Pancreas (tissue), 10 donors: ENCODE results near the gene RCBTB1. TPM values are rescaled to one million over a fixed set of nuclear protein-coding genes. Genes with fewer than 3 reads are reported as not detected.
A peak's percentile ranks its signal among the peaks of the same experiment; 100 is the strongest.
"Not testable (repeated sequence)": the region's sequence is repeated elsewhere in the genome, so short reads cannot be mapped to it uniquely, and the experiment has no call there.

Experiments used
- ATAC-seq, 4 donors: fragments of 200-7000 bp; cut with Tn5 transposase; one replicate each; pipeline versions ENCODE4 v1.8.0 to v1.9.1; 2020; ENCODE audit warnings: mild to moderate bottlenecking in 4 of 4, moderate library complexity in 4 of 4
- DNase-seq, 6 donors: peaks; one replicate each; pipeline ENCODE4 v3.0.0-alpha.2; 2020
- FAIRE-seq: peaks from 2 replicates; lab custom pipeline; 2012; peaks lifted over from hg19 to GRCh38; lab: Jason Lieb, UNC
- H3K27ac ChIP-seq, 4 donors: fragments of 200-600 bp; sonication (generic); 1 replicate in 3 of 4; 2 replicates in 1 of 4; pipeline versions ENCODE4 v1.5.0 to v1.8.0; 2020
- H3K27me3 ChIP-seq, 4 donors: fragments of 200-600 bp; one replicate each; pipeline ENCODE4 v1.8.0; 2021
- H3K36me3 ChIP-seq, 3 donors: fragments of 200-600 bp; sonication (generic) in 1 of 3; one replicate each; pipeline versions ENCODE4 v1.5.0 to v1.8.0; 2020 to 2021
- H3K4me1 ChIP-seq, 3 donors: fragments of 200-600 bp; one replicate each; pipeline ENCODE4 v1.8.0; 2021
- H3K4me3 ChIP-seq, 4 donors: fragments of 200-600 bp; sonication (generic) in 2 of 4; one replicate each; pipeline versions ENCODE4 v1.5.0 to v1.8.0; 2020 to 2021
- H3K9me3 ChIP-seq, 4 donors: fragments of 200-600 bp; one replicate each; pipeline ENCODE4 v1.8.0; 2021
- WGBS, 2 donors: extraction: QIAGEN DNeasy Blood & Tissue Kit; methylation state at CpG; one replicate each; pipeline ENCODE4 v1.1.7; 2013; 5-methylcytosine and 5-hydroxymethylcytosine counted together
- intact Hi-C, 3 donors: fragments of 100-400 bp; cut with DNase I; formaldehyde crosslinking; loops; one replicate each; pipeline versions ENCODE4 v1.11.1 to v1.14.2; 2022
- polyA plus RNA-seq, 2 donors: library from polyadenylated mRNA; stranded (reverse); fragments of 200-250 nt; gene quantifications; one replicate each; pipeline ENCODE4 v1.2.3, GENCODE V29; 2013
- total RNA-seq, 6 donors: library from RNA; stranded (reverse); fragmentation: NEBNext Ultra II Directional in 4 of 6; extraction: Animal tissue kit (Norgen Biotek cat#: 25700) in 4 of 6; gene quantifications; one replicate each; pipeline versions ENCODE4 v1.2.1 to v1.2.4, GENCODE V29; 2021 to 2023
- TF ChIP-seq, protein P1 (sequence below), 4 donors: fragments of 200-600 bp; sonication (generic) in 3 of 4; IDR thresholded peaks; one replicate each; pipeline versions ENCODE4 v1.5.0 to v1.8.0; 2021; ENCODE audit warnings: antibody characterized with exemption in 4 of 4
- donor health status: healthy with polysubstance abuse.
- donor health status: DM: no; HTN: no; CAD: no; lungs with moderate emphysema.
- donor health status: DM: no; HTN: no; CAD: no.
- donor health status: control.
- donor health status: control.
- donor health status: Bipolar disorder and iron deficiency.
- donor health status: DM: yes; HTN: yes; CAD: no.
- donor health status: DM: no; HTN: no; CAD: no.
- donor health status: DM: no; HTN: no; CAD: no.
- donor health status: DM: yes; HTN: yes; CAD: no.

Gene RCBTB1
- total and polyA plus RNA-seq, 8 donors = 5.3 to 14.4 (median 7.9) TPM

DNA sequence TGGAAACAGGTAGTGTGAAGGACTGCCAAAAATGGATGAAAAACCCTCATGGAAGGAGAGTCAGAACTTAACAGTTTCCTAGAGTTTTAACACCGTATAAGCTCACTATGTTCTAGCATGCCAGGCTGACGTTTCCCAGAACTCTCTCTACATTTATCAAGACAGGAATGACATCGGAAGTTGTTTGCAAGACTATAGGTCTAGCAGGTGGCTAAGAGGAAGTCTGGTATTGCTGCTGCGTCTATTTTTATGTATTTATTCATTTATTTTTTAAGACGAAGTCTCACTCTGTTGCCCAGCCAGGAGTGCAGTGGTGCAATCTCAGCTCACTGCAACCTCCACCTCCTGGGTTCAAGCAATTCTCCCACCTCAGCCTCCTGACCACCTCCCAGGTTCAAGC is 22.4 kb upstream of the RCBTB1 start:
- Histone ChIP-seq H3K36me3 (no peaks in the 10 kb centered on the region), H3K27ac (no peak overlapping the region), H3K4me3 (no peak overlapping the region), H3K27me3 (no peaks in the 10 kb centered on the region), H3K4me1 (no peaks in the 10 kb centered on the region), H3K9me3 (no peaks in the 10 kb centered on the region)
- ATAC-seq = no peak
- FAIRE-seq = no peak
- intact Hi-C loops = loop anchor here in 1 of 3 donors (5.0 kb wide), 1 partner anchor 305 kb away; no protein-coding TSS in a partner anchor
- TF ChIP-seq, protein P1, sequence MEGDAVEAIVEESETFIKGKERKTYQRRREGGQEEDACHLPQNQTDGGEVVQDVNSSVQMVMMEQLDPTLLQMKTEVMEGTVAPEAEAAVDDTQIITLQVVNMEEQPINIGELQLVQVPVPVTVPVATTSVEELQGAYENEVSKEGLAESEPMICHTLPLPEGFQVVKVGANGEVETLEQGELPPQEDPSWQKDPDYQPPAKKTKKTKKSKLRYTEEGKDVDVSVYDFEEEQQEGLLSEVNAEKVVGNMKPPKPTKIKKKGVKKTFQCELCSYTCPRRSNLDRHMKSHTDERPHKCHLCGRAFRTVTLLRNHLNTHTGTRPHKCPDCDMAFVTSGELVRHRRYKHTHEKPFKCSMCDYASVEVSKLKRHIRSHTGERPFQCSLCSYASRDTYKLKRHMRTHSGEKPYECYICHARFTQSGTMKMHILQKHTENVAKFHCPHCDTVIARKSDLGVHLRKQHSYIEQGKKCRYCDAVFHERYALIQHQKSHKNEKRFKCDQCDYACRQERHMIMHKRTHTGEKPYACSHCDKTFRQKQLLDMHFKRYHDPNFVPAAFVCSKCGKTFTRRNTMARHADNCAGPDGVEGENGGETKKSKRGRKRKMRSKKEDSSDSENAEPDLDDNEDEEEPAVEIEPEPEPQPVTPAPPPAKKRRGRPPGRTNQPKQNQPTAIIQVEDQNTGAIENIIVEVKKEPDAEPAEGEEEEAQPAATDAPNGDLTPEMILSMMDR (IDR thresholded peaks at IDR 0.05) = no peak
- 35 to 41% methylated on average over 5 of the region's 5 CpGs for WGBS, 2 donors
- no peak for DNase-seq

DNA sequence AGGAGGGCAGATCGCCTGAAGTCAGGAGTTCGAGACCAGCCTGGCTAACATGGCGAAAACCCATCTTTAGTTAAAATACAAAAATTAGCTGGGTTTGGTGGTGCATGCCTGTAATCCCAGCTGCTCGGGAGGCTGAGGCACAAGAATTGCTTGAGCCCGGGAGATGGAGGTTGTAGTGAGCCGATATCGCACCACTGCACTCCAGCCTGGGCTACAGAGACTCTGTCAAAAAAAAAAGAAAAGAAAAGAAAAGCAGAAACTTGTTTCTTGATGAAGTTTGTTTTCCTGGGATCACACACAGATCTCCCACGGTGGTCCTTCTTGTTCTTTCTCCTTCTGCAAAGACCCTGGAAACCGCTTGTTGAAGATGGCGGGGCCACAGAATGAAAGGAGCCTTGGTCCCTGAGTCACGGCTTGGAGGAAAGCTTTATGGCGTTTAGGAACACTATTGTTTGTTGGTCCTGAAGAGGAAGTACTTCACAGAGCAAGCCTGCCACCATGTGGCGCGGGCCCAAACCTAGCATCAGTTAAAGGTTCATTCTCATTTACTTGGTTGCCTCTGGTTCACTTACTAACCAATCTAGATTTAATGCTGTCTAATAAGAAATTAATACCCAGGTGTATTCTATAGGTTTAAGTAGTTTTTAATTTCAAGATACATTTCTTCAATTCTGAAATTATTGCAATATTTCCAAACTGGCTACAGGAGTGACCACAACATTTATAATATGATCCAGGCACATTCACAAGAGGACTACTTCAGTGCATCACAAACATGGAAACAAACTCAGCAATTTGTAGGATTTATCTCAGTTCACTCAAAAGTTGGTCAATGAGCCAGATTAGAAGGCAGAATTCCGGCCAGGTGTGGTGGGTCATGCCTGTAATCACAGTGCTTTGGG is 21.6 kb upstream of the RCBTB1 start:
- TF ChIP-seq, protein P1 (IDR thresholded peaks at IDR 0.05) = peak; percentile 16 to 60 (median 55)
- Histone ChIP-seq H3K4me3 (peak overlapping the region in 2 of 4 donors; percentile 21 to 37), H3K9me3 (no peaks in the 10 kb centered on the region), H3K27ac (no peak overlapping the region), H3K27me3 (no peaks in the 10 kb centered on the region), H3K36me3 (no peaks in the 10 kb centered on the region), H3K4me1 (no peaks in the 10 kb centered on the region)
- ATAC-seq (peak; percentile 96 to 100 (median 100)), FAIRE-seq (peak; percentile 93), DNase-seq (peak; percentile 69 to 90 (median 83))
- WGBS, 2 donors = 23 to 26% methylated on average over 15 of the region's 15 CpGs
- intact Hi-C loops = loop anchor here in 1 of 3 donors (5.0 kb wide), 1 partner anchor 305 kb away; no protein-coding TSS in a partner anchor

DNA sequence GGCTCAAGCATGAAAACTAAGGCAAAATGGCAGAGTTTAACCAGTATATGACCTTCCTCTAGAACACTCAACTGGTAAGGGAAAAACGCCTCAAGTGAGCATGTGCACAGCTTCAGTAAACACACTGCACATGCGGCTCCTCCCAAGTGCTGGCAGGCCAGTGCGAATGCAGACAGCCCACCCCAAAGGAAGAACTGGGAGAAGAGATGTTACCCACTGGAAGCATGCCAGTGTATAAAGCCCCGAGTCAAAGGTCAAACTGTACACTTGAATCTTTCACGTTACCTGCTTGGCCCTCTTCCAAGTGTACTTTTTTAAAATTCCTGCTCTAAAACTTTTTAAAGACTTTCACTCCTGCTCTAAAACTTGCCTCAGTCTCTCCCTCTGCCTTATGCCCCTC is 19.2 kb upstream of the RCBTB1 start:
- no peak for DNase-seq
- Histone ChIP-seq H3K4me1 (no peaks in the 10 kb centered on the region), H3K27ac (no peak overlapping the region), H3K4me3 (no peak overlapping the region), H3K36me3 (no peaks in the 10 kb centered on the region), H3K9me3 (no peaks in the 10 kb centered on the region), H3K27me3 (no peaks in the 10 kb centered on the region)
- intact Hi-C loops = no loop called here
- WGBS, 2 donors = 16 to 18% methylated on average over 5 of the region's 5 CpGs
- no peak for ATAC-seq
- FAIRE-seq = no peak
- TF ChIP-seq, protein P1 (IDR thresholded peaks at IDR 0.05) = no peak

DNA sequence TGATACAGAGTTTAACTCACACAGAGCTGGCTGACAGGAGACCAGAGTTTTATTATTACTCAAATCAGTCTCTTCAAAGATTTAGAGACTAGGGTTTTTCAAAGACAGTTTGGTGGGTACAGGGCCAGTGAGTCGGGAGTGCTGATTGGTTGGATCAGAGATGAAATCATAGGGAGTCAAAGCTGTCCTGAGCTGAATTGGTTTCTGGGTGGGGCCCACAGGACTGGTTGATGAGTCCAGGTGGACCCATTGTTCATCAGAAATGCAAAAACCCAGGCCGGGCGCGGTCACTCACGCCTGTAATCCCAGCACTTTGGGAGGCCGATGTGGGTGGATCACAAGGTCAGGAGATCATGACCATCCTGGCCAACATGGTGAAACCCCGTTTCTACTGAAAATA is 17.3 kb upstream of the RCBTB1 start:
- ATAC-seq, H3K4me1 ChIP-seq, H3K27ac ChIP-seq, H3K4me3 ChIP-seq, intact Hi-C loops, FAIRE-seq, H3K27me3 ChIP-seq, DNase-seq, H3K36me3 ChIP-seq, H3K9me3 ChIP-seq: not testable (repeated sequence)
- WGBS, 2 donors = 84 to 91% methylated on average over 7 of the region's 7 CpGs

DNA sequence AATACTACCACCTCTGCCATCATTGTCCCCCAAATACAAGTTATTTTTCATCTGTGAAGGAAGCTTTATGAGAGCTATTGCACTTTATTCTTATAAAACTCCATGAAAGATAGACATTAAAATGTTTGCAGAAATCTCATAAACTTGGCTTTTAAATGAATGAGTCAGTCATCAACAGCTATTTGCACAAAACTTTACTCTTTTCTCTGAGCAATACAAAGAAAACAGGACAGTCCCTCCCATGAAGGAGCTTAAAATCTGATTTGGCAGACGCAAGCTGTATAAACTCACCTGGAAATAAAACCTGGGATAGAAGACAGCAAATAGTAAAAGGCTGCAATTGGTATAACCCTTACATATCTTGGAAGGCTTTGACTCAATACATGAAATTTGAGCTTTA is 16.6 kb upstream of the RCBTB1 start:
- Histone ChIP-seq H3K36me3 (no peaks in the 10 kb centered on the region), H3K4me1 (no peaks in the 10 kb centered on the region), H3K4me3 (no peak overlapping the region), H3K27ac (no peak overlapping the region), H3K27me3 (no peaks in the 10 kb centered on the region), H3K9me3 (no peaks in the 10 kb centered on the region)
- TF ChIP-seq, protein P1 (IDR thresholded peaks at IDR 0.05) = no peak
- FAIRE-seq = no peak
- intact Hi-C loops = no loop called here
- WGBS, 2 donors = 63 to 73% methylated on average over 1 of the region's 1 CpG
- no peak for ATAC-seq
- DNase-seq = no peak
